CD4-positive, alpha-beta T cell (primary cell): ENCODE results near the gene FRZB. TPM values are rescaled to one million over a fixed set of nuclear protein-coding genes. Genes with fewer than 3 reads are reported as not detected.

ENCODE experiments used
- ATAC-seq: fragments of 200-7000 bp; cut with Tn5 transposase; one replicate; pipeline ENCODE4 v1.10.0; 2022; ENCODE audit warnings: mild to moderate bottlenecking; ENCODE audit not compliant: poor library complexity
- CTCF ChIA-PET: fragments of 350-600 bp; sonication (Branson Sonifier 250); formaldehyde crosslinking; loops from one replicate; lab custom pipeline; 2021; ENCODE audit warnings: antibody characterized with exemption, inconsistent platforms; lab: Charles Lee
- POLR2A ChIA-PET: fragments of 350-600 bp; sonication (Branson Sonifier 250); formaldehyde crosslinking; loops from one replicate; lab custom pipeline; 2021; ENCODE audit warnings: antibody characterized with exemption, inconsistent platforms; lab: Charles Lee
- DNase-seq, 14 experiments: peaks; one replicate each; pipeline ENCODE4 v3.0.0-alpha.2; 2013 to 2020; ENCODE audit warnings: mixed read lengths in 2 of 14
- H3K27ac ChIP-seq, 2 donors: one replicate each; pipeline versions ENCODE4 v1.5.1 to v1.7.0; 2013; ENCODE audit warnings: low read length in 2 of 2, low read depth in 1 of 2, mild to moderate bottlenecking in 1 of 2
- H3K27me3 ChIP-seq, 2 experiments: 1 replicate in 1 of 2; 2 replicates in 1 of 2; pipeline versions ENCODE4 v1.6.1 to v1.7.0; 2013; ENCODE audit warnings: low read length in 2 of 2, control low read depth in 1 of 2, mild to moderate bottlenecking in 1 of 2, moderate library complexity in 1 of 2; ENCODE audit not compliant: insufficient read depth in 2 of 2, control insufficient read depth in 1 of 2
- H3K36me3 ChIP-seq: one replicate; pipeline ENCODE4 v1.6.1; 2013; ENCODE audit warnings: low read length, control low read depth; ENCODE audit not compliant: insufficient read depth
- H3K4me1 ChIP-seq: one replicate; pipeline ENCODE4 v1.6.1; 2013; ENCODE audit warnings: low read length, control low read depth; ENCODE audit not compliant: insufficient read depth
- H3K4me3 ChIP-seq: one replicate; pipeline ENCODE4 v1.5.1; 2013; ENCODE audit warnings: mild to moderate bottlenecking, low read length, moderate library complexity
- H3K9me3 ChIP-seq, 2 experiments: 1 replicate in 1 of 2; 2 replicates in 1 of 2; pipeline versions ENCODE4 v1.6.1 to v1.7.0; 2013; ENCODE audit warnings: low read length in 2 of 2, mild to moderate bottlenecking in 2 of 2, control low read depth in 1 of 2, moderate library complexity in 1 of 2; ENCODE audit not compliant: control insufficient read depth in 1 of 2, insufficient read depth in 1 of 2
- H3K27ac Mint-ChIP-seq: one replicate; pipeline ENCODE4 v1.8.0; 2020; ENCODE audit warnings: mixed read lengths
- H3K27me3 Mint-ChIP-seq: one replicate; pipeline ENCODE4 v1.8.0; 2021; ENCODE audit warnings: mixed read lengths
- H3K36me3 Mint-ChIP-seq: one replicate; pipeline ENCODE4 v1.8.0; 2021; ENCODE audit warnings: low read depth, mixed read lengths
- H3K4me1 Mint-ChIP-seq: one replicate; pipeline ENCODE4 v1.8.0; 2021; ENCODE audit warnings: low read depth, mixed read lengths
- H3K4me3 Mint-ChIP-seq: one replicate; pipeline ENCODE4 v1.8.0; 2020; ENCODE audit warnings: mild to moderate bottlenecking, mixed read lengths
- H3K9me3 Mint-ChIP-seq: one replicate; pipeline ENCODE4 v1.8.0; 2020; ENCODE audit warnings: mixed read lengths
- intact Hi-C, 2 experiments: fragments of 100-400 bp; cut with DNase I in 1 of 2; cut with micrococcal nuclease in 1 of 2; formaldehyde crosslinking; loops; one replicate each; pipeline versions ENCODE4 v1.15.1 to v1.9.0; 2023 to 2025; cut with DNase I, micrococcal nuclease
- polyA plus RNA-seq, 2 donors: library from polyadenylated mRNA; unstranded; fragments of 120-200 nt; gene quantifications; one replicate each; pipeline ENCODE4 v1.2.1, GENCODE V29; 2013
- total RNA-seq, 174 experiments: library from RNA in 2 of 174; stranded (reverse) in 2 of 174; gene quantifications; one replicate each; pipeline ENCODE4 v1.2.3 and lab custom pipeline; 2021 to 2026
- TF ChIP-seq, protein P1 (sequence below): fragments of 200-600 bp; IDR thresholded peaks from one replicate; pipeline ENCODE4 v1.8.0; 2022; ENCODE audit warnings: antibody characterized with exemption, mild to moderate bottlenecking

The FRZB gene, protein sequence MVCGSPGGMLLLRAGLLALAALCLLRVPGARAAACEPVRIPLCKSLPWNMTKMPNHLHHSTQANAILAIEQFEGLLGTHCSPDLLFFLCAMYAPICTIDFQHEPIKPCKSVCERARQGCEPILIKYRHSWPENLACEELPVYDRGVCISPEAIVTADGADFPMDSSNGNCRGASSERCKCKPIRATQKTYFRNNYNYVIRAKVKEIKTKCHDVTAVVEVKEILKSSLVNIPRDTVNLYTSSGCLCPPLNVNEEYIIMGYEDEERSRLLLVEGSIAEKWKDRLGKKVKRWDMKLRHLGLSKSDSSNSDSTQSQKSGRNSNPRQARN
- total RNA-seq, result not detected
- 0.01 TPM for polyA plus RNA-seq (2013, experiment 1 of 2)
- 0.41 TPM for polyA plus RNA-seq (2013, experiment 2 of 2)
- total RNA-seq (lab: John Stamatoyannopoulos, UW), result 0 to 0.19 (median 0) reads per million in 172 experiments

DNA sequence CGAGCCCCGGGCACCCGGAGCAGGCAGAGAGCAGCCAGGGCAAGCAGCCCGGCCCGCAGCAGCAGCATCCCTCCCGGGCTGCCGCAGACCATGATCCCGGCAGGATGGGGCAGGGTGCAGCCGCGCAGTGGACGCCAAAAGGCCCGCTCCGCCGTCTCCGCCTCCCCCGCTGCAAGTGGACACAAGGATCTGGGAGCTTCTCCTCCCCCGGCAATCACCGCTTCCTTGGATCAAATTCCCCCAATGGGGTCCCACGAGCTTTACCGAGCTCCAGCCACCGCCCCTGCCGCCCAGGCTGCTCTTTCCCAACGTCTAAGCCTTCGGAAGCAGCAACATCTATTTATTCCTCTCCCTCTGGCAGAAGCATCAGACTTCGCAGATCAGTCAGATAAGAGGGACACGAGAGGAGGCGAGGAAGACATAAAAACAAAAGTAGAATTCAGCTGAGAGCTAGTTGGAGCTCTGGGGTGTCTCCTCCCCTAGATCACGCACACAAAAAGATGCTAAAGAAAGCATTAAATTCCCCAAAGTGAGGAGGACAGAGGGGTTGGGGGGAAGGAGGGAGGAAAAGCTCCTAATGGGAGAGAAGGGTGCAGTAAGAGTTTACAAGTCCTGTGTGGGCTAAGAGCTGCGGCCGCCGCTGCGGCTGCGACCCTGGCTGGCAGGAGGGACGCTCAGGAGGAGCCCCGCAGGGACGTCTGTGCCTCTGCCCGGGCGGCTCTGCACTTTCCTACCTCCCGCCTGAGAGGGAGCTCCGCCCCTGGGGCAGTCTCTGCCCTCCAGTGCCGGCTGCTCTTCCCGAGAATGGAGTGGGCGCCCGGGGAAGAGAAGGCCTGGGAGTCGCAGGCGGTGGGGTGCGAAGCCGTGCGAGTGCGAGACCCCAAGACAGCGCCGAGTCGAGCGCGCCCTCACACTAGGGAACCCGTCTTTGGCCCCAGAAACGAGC, at the start of gene FRZB:
FRZB (minus strand) TSS at position 177 of the 946 bp plus-strand sequence; CDS start at position 92, 85 bp downstream.
- TF ChIP-seq, protein P1, sequence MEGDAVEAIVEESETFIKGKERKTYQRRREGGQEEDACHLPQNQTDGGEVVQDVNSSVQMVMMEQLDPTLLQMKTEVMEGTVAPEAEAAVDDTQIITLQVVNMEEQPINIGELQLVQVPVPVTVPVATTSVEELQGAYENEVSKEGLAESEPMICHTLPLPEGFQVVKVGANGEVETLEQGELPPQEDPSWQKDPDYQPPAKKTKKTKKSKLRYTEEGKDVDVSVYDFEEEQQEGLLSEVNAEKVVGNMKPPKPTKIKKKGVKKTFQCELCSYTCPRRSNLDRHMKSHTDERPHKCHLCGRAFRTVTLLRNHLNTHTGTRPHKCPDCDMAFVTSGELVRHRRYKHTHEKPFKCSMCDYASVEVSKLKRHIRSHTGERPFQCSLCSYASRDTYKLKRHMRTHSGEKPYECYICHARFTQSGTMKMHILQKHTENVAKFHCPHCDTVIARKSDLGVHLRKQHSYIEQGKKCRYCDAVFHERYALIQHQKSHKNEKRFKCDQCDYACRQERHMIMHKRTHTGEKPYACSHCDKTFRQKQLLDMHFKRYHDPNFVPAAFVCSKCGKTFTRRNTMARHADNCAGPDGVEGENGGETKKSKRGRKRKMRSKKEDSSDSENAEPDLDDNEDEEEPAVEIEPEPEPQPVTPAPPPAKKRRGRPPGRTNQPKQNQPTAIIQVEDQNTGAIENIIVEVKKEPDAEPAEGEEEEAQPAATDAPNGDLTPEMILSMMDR, result no peak
- Mint-ChIP-seq H3K9me3 (no peaks in the 10 kb centered on the region), H3K27me3 (peaks cover 94% of the 10 kb centered on the region), H3K4me3 (peak within 1 kb of the TSS; percentile 74), H3K36me3 (no peaks in the 10 kb centered on the region), H3K27ac (no peak within 1 kb of the TSS), H3K4me1 (peaks cover 30% of the 10 kb centered on the region)
- peaks cover 15% of the 10 kb centered on the region for H3K4me1 ChIP-seq
- peak within 1 kb of the TSS; percentile 19 for H3K4me3 ChIP-seq
- no peak within 1 kb of the TSS for H3K27ac ChIP-seq
- ChIA-PET POLR2A (no interaction called here), CTCF (no interaction called here)
- H3K27me3 ChIP-seq, result peaks cover 38 to 63% of the 10 kb centered on the region in 2 experiments
- no peaks in the 10 kb centered on the region for H3K36me3 ChIP-seq
- peaks cover 0 to 7% of the 10 kb centered on the region in 2 experiments for H3K9me3 ChIP-seq
- no peak for DNase-seq
- intact Hi-C loops, result no loop called here
- no peak for ATAC-seq

DNA sequence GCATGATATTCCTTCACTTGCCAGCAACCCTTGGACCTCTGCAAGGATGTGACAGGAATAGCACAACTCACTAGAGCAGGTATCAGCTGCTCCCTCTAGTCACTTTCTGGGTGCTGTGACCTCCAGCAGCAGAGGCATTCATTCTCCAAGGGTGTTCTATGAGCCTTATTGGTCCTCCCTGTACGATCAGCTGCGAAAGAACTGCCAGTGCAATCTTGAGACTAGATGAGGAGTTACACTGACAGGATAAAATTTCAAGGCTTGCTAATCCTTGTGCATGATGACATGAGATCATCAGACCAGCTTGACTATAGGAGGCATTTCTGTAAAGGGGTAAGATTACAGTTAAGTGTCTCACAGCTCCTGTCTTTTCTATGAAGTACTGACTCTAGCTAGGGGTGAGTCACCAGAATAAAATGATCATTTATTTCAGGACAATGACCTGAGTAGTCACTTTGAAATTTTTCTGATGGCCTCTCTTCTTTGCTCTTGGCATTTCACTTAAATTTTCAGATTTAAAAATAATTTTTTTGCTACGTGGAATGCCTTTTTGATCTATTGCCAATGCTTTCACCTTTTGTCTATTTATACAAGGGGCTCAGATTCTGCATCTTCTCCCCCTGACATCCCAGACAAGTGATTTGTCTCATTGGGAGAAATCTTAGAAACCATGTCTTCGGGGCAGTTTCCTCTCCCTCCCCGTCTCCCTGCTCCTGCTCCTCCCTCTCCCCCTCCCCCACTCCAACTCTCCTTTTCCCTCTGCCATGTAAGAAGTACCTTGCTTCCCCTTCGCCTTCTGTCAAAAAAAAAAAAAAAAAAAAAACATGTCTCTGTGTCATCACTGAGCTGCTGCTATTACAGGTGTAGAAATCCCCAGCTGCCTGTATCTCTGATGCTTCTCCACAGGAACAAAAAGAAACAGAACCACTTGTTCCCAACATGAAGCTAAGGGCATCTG, 49.2 kb upstream of the FRZB start:
- no peaks in the 10 kb centered on the region for H3K36me3 Mint-ChIP-seq
- H3K27ac ChIP-seq, result no peak overlapping the region
- H3K27ac Mint-ChIP-seq, result no peak overlapping the region
- no peak overlapping the region for H3K4me3 Mint-ChIP-seq
- TF ChIP-seq, protein P1, result no peak
- no peak for DNase-seq
- H3K4me3 ChIP-seq, result no peak overlapping the region
- H3K9me3 Mint-ChIP-seq, result no peaks in the 10 kb centered on the region
- intact Hi-C loops, result no loop called here
- H3K27me3 Mint-ChIP-seq, result no peaks in the 10 kb centered on the region
- no peaks in the 10 kb centered on the region for H3K27me3 ChIP-seq
- no peaks in the 10 kb centered on the region for H3K36me3 ChIP-seq
- ChIA-PET POLR2A (no interaction called here), CTCF (no interaction called here)
- H3K4me1 ChIP-seq, result no peaks in the 10 kb centered on the region
- ATAC-seq, result no peak
- no peaks in the 10 kb centered on the region for H3K9me3 ChIP-seq
- H3K4me1 Mint-ChIP-seq, result no peaks in the 10 kb centered on the region

DNA sequence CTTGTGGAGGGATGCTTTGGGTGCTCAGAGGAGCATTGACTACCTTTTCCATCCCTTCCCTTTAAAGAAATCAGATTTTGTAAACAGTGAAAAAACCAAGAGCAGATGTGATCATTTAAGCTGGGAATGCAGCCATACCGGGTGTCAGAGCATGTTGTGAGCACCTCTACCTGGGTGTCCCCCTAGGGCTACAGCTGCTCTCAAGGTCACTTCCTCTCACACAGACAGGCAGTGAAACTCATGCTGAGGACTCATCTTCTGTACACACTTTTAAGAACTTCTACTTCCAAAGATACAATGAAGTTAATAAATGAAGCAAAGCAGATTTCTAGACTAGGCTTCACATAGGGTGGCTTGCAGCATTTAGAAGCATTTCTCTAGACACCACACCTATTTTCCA, 48.4 kb upstream of the FRZB start:
- no peaks in the 10 kb centered on the region for H3K27me3 Mint-ChIP-seq
- Histone ChIP-seq H3K27ac (no peak overlapping the region), H3K36me3 (no peaks in the 10 kb centered on the region), H3K27me3 (no peaks in the 10 kb centered on the region), H3K4me1 (no peaks in the 10 kb centered on the region), H3K9me3 (no peaks in the 10 kb centered on the region), H3K4me3 (no peak overlapping the region)
- CTCF ChIA-PET, result no interaction called here
- TF ChIP-seq, protein P1, result no peak
- intact Hi-C loops, result no loop called here
- H3K4me3 Mint-ChIP-seq, result no peak overlapping the region
- DNase-seq (no peak), ATAC-seq (no peak)
- POLR2A ChIA-PET, result no interaction called here
- no peaks in the 10 kb centered on the region for H3K9me3 Mint-ChIP-seq
- H3K27ac Mint-ChIP-seq, result no peak overlapping the region
- H3K4me1 Mint-ChIP-seq, result no peaks in the 10 kb centered on the region
- H3K36me3 Mint-ChIP-seq, result no peaks in the 10 kb centered on the region
